Measurements from ENCODE around the gene PDLIM5.

Gene PDLIM5

GRCh38 chr4:94678896-94679295, 227.2 kb downstream of the PDLIM5 start:
- in situ Hi-C loops (cut with MboI; ENCODE audit: low sequenced_read_pairs): no loop called here

GRCh38 chr4:94680176-94680862, 228.6 kb downstream of the PDLIM5 start:
- in situ Hi-C loops (cut with MboI; ENCODE audit: low sequenced_read_pairs): no loop called here

GRCh38 chr4:94686086-94686485, 234.3 kb downstream of the PDLIM5 start:
- in situ Hi-C loops (cut with MboI; ENCODE audit: low sequenced_read_pairs): no loop called here

- in situ Hi-C loops (cut with MboI; ENCODE audit: low sequenced_read_pairs): no loop called here
Observed at GRCh38 chr4:94689155-94689860, 237.6 kb downstream of the PDLIM5 start.

GRCh38 chr4:94690851-94691254, 239.1 kb downstream of the PDLIM5 start:
- in situ Hi-C loops (cut with MboI; ENCODE audit: low sequenced_read_pairs): no loop called here

- in situ Hi-C loops (cut with MboI; ENCODE audit: low sequenced_read_pairs): no loop called here
Observed at GRCh38 chr4:94691552-94691951, 239.8 kb downstream of the PDLIM5 start.

GRCh38 chr4:94695384-94695783, 243.6 kb downstream of the PDLIM5 start:
- in situ Hi-C loops (cut with MboI; ENCODE audit: low sequenced_read_pairs): no loop called here

- in situ Hi-C loops (cut with MboI; ENCODE audit: low sequenced_read_pairs): no loop called here
Observed at GRCh38 chr4:94698187-94698586, 246.4 kb downstream of the PDLIM5 start.

GRCh38 chr4:94700298-94700697, 248.6 kb downstream of the PDLIM5 start:
- in situ Hi-C loops (cut with MboI; ENCODE audit: low sequenced_read_pairs): no loop called here

- in situ Hi-C loops (cut with MboI; ENCODE audit: low sequenced_read_pairs): no loop called here
Observed at GRCh38 chr4:94701631-94702300, 250.0 kb downstream of the PDLIM5 start.

GRCh38 chr4:94711635-94712034, 259.9 kb downstream of the PDLIM5 start:
- in situ Hi-C loops (cut with MboI; ENCODE audit: low sequenced_read_pairs): no loop called here

- in situ Hi-C loops (cut with MboI; ENCODE audit: low sequenced_read_pairs): no loop called here
Observed at GRCh38 chr4:94714365-94715160, 262.8 kb downstream of the PDLIM5 start.

GRCh38 chr4:94715726-94716125, 264.0 kb downstream of the PDLIM5 start:
- in situ Hi-C loops (cut with MboI; ENCODE audit: low sequenced_read_pairs): no loop called here
